Measurements from ENCODE around the gene EVI5. TPM values are rescaled to one million over a fixed set of nuclear protein-coding genes. Genes with fewer than 3 reads are reported as not detected.
"Not testable (repeated sequence)": the region's sequence is repeated elsewhere in the genome, so short reads cannot be mapped to it uniquely, and the experiment has no call there.

EVI5 gene
- total RNA-seq, 1 experiment from 2014 or later, result 18.9 TPM

DNA sequence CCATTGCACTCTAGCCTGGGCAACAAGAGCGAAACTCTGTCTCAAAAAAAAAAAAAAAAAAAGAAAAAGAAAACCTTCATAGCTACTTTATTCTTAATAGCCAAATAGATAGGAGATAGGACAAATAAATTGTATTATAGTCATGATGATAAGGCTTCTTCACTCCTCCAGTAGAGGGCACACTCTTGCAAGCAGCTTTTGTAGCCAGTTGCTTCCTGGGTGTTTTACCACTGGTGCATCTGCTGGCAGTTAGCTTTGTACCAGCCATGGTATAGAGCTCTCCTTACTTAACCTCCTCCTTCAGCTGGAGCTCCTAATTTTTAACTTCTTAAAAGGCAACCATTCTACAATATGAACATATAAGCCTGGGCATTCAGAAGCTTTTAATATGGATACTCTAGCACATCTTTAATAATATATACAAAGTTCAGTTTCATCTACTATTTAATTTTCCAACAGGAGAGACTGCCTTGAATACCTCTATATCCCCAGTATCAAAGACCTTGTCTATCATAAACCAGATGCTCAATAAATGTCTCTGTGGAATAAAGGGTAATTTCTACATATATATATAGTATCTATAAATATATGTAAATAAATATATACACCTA is 35.8 kb downstream of the EVI5 start:
- DNase-seq (ENCODE audit: low read depth), result peak; percentile 69

DNA sequence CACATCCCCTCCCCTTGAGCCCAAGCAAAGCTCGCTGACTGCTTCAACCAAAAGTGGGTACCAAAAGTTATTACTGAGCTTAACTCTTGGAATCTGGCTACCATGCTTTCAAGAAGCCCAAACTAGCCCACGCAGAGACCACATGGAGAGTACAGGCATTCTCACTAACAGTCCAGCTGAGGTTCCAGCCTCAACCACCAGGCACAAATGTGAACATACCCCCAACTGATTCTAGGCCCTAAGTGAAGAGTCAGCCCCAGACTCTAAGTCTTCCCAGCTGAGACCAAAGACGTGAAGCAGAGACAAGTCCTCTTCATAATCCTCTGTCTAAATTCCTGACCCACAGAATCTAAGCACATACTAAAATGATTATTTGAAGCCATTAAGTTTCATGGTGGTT is 36.8 kb downstream of the EVI5 start:
- DNase-seq (ENCODE audit: low read depth), result no peak

DNA sequence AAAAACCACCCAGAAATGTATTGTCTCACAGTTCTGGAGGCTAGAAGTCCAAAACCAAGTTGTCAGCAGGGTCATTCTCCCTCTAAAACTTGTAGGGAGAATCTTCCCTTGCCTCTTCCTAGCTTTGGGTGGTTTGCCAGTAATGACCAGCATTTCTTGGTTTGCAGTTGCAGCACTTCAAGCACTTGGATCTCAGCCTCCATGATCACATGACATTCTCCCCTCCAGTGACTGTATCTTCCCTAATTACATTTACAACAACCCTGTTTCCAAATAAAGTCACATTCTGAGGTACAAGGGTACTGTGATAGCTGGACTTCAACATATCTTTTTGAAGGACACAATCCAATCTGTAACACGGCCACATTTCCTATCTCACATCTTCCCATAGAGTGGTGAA is 37.2 kb downstream of the EVI5 start:
- DNase-seq (ENCODE audit: low read depth), result no peak

DNA sequence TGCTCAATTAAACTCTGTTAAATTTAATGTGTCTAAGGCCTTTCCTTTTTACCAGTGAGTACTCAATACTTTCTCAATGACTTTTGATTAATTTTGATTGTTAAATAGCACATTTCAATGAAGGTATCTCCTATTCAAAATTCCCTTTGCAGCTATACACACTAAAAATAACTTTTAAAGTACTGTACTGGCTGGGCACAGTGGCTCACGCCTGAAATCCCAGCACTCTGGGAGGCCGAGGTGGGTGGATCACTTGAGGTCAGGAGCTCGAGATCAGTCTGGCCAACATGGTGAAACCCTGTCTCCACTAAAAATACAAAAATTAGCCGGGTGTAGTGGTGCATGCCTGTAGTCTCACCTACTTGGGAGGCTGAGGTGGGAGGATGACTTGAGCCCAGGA is 38.7 kb downstream of the EVI5 start:
- DNase-seq (ENCODE audit: low read depth), result not testable (repeated sequence)

DNA sequence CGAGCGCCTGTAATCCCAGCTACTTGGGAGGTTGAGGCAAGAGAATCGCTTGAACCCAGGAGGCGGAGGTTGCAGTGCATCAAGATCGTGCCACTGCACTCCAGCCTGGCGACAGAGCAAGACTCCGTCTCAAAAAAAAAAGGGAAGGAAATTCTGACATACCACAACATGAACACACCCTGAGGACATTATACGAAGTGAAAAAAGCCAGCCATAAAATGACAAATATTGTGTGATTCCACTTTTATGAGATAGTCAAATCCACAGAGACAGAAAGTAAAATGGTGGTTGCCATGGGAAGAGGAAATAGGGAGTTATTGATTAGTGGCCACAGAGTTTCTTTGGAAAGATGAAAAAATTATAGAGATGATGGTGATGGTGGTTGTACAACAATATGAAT is 41.7 kb downstream of the EVI5 start:
- no peak for DNase-seq (ENCODE audit: low read depth)

DNA sequence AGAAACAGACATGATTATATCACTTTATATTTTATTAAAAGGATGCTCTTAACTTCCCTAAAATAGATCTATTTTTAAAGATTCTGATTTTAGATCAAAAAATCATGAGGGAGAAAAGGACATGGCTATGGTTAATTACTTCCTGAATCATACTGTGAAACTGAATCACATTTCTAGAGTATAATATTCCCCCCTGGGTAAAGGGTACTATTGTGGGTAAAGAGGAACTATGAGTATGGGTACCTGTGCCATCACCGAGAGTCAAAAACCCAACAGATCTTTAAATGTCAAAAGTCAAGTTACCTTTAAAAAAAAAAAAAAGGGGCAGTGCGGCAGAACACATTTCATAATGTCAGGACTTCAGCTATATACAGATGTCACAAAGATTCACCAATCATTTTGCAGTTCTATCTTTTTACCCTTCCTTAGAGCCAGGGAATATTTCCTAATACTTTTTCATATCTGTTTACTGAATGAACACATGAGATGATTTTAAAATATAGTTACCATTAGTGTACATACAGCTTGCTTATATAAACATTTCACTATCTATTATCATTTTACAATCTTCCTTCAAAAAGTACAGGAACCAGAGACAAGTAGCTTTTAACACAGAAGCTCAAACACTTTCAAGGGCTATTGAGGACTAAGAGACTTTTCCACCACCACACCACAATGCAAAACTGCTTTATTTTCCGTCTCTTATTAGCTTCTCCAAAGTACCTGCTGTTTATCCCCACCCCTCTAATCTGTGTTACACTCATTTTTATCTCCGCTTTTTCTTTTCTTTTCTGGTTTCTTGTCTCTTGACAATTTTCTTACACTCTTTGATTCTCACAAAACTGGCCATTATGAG is 45.0 kb downstream of the EVI5 start:
- DNase-seq (ENCODE audit: low read depth), result no peak

DNA sequence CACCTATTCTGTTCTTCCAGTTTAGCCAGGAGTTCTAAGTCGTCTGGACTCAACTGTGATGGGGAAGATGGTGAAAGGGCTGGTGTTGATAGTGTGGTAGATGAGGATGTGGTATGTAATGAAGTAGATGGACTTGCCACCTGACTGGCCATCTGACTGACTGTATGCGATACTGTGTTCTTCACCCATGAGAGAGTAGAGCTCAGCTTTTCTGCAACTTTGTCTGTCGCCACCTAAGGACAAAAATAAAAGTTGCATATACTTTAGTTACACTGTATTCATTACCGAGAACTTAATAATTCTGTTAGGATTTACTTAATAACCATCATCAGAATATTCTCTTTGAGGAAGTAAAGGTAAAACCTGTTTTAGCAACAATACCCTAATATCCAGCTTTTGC is 48.5 kb downstream of the EVI5 start:
- peak; percentile 12 for DNase-seq (ENCODE audit: low read depth)

DNA sequence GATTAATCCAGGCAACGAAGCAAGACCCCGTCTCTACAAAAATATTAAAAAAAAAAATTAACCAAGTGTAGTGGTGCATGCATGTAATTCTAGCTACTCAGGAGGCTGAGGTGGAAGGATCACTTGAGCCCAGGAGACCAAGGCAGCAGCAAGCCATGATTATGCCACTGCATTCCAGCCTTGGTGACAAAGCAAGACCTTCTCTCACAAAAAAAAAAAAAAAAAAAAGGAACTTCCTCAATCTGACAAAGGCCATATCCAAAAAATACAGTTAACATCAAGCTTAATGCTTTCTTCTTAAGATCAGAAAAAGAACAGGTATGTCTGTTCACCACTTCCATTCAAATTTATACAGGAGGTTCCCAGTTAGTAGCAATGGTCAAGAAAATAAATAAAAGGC is 54.4 kb downstream of the EVI5 start:
- DNase-seq (ENCODE audit: low read depth), result no peak

DNA sequence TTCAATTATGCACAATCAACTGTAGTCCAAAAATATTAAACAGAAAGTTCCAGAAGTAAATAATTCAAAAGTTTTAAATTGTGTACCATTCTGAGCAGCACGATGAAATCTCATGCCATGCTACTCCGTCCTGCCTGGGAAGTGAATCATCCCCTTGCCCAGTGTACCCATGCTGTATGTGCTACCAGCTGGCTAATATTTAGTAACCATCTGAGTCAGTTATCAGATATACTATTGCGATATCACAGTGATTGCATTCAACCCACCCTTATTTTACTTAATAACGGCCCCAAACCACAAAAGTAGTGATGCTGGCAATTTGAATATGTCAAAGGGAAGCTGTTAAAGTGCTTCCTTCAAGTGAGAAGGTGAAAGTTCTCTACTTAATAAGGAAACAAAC is 56.2 kb downstream of the EVI5 start:
- DNase-seq (ENCODE audit: low read depth), result no peak

DNA sequence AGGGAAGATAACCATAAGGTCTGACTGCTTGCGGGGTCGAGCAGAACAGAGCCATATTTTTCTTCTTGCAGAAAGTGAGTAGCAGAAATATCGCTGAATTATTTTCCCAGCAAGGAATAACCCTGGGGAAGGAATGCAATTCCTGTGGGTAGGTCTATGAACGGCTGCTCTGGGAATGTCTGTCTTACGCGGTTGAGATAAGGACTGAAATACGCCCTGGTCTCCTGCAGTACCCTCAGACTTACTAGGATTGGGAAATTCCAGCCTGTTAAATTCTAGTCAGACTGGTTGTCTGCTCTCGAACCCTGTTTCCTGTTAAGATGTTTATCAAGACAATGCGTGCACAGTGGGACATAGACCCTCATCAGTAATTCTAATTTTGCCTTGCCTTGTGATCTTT is 61.2 kb downstream of the EVI5 start:
- not testable (repeated sequence) for DNase-seq (ENCODE audit: low read depth)

DNA sequence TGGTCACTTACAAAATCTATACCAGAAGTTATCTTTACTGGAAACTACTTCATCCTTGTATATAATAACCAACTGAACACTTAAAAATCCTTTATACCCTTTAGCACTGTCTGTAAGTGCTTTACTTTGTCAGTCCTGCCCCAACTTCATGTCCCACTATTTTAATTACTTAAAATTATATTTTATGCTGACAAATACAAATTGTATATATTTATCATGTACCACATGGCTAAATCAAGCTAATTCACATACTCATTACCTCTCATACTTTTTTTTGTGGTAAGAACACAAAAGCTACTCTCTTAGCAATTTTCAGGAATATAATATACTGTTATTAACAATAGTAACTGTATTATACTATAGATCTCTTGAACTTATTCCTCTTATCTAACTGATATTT is 63.0 kb downstream of the EVI5 start:
- DNase-seq (ENCODE audit: low read depth), result no peak

DNA sequence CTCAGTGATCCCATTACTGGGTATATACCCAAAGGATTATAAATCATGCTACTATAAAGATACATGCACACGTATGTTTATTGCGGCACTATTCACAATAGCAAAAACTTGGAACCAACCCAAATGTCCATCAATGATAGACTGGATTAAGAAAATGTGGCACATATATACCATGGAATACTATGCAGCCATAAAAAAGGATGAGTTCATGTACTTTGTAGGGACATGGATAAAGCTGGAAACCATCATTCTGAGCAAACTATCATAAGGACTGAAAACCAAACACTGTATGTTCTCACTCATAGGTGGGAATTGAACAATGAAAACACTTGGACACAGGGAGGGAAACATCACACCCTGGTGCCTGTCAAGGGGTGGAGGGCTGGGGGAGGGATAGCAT is 63.8 kb downstream of the EVI5 start:
- not testable (repeated sequence) for DNase-seq (ENCODE audit: low read depth)

DNA sequence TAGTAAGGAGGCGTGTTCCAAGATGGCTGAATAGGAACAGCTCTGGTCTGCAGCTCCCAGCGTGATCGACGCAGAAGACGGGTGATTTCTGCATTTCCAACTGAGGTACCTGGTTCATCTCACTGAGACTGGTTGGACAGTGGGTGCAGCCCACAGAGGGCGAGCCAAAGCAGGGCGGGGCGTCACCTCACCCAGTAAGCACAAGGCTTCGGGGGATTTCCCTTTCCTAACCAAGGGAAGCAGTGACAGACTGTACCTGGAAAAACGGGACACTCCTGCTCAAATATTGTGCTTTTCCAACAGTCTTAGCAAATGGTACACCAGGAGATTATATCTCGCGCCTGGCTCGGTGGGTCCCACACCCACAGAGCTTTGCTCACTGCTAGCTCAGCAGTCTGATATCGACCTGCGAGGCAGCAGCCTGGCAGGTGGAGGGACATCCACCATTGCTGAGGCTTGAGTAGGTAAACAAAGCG is 69.4 kb downstream of the EVI5 start:
- DNase-seq (ENCODE audit: low read depth), result not testable (repeated sequence)

DNA sequence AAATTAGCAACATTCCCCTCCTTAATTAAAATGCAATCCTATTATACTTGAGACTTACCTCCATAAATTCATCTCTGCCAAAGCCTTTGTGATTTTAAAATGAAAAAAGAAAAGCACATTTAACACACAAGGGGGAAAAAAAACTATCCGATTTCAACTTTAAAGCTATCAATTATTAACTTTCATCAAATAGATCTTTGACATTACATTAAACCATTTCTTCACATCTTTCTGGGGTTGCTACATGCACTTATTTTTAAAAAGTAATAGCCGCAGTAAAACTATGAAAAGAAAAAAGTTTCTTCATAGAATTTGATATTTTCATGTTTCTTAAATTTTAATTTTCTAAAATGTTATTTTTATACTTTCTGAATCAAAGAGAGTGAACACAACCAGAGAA is 71.0 kb downstream of the EVI5 start:
- no peak for DNase-seq (ENCODE audit: low read depth)

DNA sequence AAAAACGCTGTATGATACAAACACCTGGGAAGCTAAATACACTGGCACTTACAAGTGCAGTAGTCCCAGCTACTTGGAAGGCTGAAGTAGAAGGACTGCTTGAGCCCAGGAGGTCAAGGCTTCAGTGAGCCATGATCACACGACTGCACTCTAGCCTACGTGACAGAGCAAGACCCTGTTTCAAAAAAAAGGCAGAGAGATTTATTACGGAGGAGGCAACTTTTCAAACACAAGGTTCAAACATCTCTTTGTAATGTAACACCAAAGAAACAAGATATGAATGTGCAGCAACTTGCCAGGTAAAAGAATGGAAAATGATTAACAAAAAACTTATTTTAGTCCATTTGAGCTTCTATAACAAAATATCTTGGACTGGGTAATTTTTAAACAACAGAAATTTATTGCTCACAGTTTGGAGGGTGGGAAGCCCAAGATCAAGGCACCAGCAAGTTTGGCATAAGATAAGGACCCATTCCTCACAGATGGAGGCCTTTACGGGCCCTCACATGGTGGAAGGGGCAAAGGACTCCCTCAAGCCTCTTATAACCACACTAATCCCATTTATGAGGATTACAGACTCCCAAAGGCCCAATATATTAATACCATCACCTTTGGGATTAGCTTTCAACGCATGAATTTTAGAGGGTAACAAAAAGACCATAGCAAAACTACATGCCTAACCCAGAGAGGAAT is 73.3 kb downstream of the EVI5 start:
- no peak for DNase-seq (ENCODE audit: low read depth)

DNA sequence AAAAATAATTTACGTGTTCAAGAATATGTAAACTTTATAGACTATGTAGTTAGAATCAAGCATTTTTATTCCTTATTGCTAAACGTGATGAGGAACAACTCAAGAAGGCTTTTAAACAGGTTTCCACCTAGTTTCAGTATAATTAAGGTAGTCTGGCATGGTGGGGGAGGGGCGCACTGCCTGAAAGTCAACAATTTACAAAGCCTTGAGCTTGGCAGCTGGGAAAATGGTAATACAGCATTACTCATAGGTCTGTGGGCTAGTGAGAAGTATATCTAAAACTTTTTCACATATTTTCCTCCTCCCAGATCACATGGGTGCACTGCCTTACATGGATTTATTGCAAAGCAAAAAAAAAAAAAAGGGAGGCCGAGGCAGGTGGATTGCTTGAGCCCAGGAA is 75.2 kb downstream of the EVI5 start:
- DNase-seq (ENCODE audit: low read depth), result peak; percentile 59

DNA sequence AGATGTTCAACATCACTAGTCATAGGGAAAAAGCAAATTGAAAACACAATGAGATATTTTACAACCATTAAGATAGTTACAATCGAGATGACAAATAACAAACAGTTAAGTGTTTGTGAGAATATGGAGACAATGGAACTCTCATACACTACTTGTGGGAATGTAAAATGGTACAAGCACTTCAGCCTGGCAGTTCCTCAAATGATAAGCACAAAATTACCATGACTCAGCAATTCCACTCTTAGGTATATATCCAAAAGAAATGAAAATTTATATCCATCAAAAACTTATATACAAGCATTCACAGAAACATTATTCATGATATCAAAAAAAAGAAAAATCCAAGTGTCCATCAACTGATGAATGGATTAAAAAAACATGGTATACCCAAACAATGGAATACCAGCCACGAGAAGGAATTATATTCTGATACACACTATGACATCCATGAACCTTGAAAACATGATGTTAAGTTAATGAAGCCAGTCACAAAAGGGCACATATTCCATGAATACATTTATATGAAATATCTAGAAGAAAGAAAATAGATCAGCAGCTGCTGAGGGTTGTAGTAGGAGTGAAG is 76.4 kb downstream of the EVI5 start:
- DNase-seq (ENCODE audit: low read depth), result no peak

DNA sequence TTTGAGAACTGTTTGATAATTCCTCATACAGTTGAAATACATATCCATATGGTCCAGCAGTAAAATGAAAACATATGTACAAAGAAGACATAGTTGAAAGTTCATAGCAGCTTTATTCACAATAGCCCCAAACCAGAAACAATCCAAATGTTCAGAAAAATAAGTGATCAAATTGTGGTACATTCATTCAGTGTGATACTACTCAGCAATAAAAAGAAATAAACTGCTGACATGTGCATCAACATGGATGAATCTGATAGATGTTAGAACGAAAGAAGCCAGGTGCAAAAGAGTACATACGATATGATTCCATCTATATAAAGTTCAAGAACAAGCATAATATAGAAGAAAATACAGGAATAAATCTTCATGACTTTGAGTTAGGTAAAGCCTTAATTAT is 77.2 kb downstream of the EVI5 start:
- no peak for DNase-seq (ENCODE audit: low read depth)

DNA sequence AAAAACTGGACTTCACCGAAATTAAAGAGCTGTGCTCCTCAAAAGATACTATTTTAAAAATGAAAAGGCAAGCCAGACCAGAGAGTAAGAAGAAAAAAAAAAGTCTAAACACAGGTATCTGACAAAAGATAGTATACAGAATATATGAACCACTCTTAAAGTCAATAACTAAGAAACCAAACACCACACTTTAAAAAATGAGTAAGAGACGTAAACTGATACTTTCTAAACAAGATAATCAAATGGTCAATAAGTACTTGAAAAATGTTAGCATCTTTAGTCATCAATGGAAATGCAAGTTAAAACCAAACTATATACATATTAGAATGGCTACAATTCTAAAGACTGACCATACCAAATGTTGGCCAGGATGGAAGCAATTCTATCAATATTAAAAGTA is 77.6 kb downstream of the EVI5 start:
- no peak for DNase-seq (ENCODE audit: low read depth)

DNA sequence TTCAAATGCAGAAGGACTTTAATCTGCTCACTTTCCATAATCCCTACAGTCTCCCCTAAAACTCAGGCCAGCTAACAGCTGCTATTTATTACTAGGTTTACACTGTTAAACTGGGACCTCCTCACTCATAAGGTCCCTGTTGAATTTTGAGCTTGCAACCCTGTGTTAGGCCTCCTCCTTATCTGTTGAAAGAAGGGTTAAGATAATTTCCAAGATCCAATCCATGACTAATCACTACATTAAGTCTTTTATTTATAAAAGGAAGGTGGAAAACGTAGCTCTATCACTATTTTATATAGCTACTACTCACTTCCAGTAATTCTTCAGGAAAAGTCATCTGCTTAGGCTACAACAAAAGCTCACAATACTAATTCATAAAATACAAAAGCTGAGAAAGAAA is 79.5 kb downstream of the EVI5 start:
- DNase-seq (ENCODE audit: low read depth), result no peak

DNA sequence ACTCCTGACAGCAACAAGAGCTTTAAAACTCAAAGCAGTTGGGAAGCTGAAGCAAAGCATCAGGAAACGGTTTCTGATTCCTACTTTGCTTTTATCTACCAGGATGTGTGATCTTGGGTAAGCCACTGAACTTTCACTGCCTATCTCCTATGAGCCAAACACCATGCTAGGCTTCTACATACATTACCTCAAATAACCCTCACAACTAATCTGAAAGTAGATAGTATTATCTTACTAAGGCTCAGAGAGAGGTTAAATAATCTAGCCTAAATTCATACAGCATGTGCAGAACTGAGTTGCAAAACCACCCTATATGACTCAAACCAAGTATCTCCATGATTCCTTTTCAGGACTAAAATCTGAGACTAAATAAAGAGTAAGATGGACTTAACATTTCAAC is 83.8 kb downstream of the EVI5 start:
- no peak for DNase-seq (ENCODE audit: low read depth)

DNA sequence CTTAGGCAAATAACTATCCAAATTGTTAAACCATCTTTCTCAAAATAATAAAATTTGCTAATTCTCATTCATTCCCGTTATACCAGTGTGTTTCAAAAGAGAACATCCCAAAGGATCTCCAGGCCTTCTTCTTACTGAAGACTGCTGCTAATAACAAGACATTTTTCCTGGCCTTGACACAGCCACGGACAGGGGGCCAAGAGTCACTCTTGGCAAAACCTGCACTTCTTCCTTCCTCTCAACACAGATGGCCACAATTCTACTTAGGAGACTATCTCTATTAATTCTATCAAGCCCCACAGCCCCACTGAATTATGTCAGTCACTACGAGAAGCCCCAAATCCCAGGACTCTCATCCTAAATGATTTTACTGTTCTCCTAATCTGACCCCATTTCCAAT is 86.0 kb downstream of the EVI5 start:
- no peak for DNase-seq (ENCODE audit: low read depth)

DNA sequence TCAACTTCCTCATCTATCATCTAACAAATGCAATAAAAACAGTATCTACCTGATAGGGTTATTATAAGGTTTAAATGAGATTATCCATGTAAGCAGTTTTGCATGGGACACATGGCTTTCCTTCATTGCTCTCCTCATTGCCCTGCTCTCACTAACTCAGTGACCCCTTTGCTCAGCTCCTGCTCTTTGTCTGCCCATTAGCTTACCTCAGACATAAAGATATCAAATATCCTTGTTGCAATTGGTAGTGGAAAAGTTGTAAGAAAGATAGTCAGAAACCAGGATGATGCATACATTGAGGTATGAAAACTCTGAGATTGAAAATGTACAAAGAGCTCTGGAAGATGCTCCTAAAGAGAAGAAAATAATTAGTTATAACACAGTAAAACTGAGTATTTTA is 89.8 kb downstream of the EVI5 start:
- DNase-seq (ENCODE audit: low read depth), result no peak
